Activated T-cell treated with anti-CD3 and anti-CD28 coated beads for 24 hours (primary cell): ENCODE measurements around the gene PRR14.
A peak's percentile ranks its signal among the peaks of the same experiment; 100 is the strongest.
"Not testable (repeated sequence)": the region's sequence is repeated elsewhere in the genome, so short reads cannot be mapped to it uniquely, and the experiment has no call there.

Experiments
- DNase-seq: peaks from one replicate; pipeline ENCODE4 v3.0.0-alpha.2; 2020; ENCODE audit warnings: low read depth

Gene PRR14

DNA sequence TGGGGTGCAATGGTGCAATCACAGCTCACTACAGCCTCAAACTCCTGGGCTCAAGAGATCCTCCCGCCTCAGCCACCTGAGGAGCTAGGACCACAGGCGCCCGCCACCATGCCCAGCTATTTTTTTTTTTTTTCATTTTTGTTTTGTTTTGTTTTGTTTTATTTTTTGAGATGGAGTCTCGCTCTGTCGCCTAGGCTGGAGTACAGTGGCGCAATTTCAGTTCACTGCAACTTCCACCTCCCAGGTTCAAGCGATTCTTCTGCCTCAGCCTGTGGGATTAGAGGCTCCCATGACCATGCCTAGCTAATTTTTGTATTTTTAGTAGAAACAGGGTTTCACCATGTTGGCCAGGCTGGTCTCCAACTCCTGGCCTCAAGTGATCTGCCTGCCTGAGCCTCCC is 18.3 kb upstream of the PRR14 start:
- DNase-seq: not testable (repeated sequence)

DNA sequence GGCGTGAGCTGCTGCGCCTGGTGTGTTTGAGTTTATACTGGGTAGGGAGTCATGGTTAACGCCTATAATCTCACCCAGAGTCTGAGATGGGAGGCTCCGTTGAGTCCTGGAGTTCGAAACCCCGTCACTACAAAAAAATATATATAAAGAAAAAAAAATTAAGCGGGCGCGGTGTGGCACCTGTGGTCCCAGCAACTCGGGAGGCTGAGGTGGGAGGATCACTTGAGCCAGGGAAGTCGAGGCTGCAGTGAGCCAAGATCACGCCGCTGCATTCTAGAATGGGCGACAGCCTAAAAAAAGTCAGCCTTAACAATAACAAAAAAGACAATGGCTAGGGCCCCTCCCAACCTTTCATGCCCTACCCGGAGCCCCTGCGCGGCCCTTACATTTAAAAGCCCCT is 17.2 kb upstream of the PRR14 start:
- DNase-seq: no peak

DNA sequence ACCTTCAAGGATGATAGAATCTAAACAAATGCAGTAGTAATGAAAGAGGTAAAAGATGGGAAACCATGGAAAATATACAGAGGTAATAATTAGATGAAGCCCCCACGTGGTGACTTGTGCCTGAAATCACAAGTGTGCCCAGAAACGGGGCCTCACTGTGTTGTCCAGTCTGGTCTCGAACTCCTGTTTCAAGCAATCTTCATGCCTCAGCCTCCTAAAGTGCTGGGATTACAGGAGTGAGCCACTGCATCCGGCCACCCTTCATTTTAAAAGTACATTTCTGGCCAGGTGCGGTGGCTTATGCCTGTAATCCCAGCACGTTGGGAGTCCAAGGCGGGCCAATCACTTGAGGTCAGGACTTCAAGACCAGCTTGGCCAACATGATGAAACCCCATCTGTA is 14.2 kb upstream of the PRR14 start:
- no peak for DNase-seq

DNA sequence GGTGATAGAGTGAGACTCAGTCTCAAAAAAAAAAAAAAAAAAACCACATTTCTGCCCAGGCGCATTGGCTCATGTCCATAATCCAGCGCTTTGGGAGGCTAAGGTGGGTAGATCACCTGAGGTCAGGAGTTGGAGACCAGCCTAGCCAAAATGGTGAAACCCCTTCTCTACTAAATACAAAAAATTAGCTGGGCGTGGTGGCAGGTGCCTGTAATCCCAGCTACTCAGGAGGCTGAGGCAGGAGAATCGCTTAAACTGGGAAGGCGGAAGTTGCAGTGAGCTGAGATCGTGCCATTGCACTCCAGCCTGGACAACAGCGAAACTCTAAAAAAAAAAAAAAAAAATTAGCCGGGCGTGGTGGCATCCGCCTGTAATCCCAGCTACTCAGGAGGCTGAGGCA is 13.6 kb upstream of the PRR14 start:
- not testable (repeated sequence) for DNase-seq

DNA sequence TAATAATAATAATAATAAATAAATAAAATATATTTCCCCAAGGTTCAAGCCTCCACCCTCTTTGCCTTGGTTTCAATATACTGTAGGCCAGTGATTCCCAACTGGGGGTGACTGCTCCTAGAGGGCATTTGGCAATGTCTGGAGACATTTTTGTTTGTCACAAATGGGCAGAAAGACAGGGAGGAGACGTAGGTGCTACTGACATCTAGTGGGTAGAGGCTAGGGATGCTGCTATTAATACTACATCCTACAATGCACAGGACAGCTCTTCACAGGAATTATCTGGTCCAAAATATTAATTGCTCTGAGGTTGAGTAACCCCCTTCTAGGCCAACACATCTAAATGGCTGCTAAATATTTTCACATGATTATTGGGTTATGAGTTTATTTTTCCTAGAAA is 12.8 kb upstream of the PRR14 start:
- DNase-seq: no peak

DNA sequence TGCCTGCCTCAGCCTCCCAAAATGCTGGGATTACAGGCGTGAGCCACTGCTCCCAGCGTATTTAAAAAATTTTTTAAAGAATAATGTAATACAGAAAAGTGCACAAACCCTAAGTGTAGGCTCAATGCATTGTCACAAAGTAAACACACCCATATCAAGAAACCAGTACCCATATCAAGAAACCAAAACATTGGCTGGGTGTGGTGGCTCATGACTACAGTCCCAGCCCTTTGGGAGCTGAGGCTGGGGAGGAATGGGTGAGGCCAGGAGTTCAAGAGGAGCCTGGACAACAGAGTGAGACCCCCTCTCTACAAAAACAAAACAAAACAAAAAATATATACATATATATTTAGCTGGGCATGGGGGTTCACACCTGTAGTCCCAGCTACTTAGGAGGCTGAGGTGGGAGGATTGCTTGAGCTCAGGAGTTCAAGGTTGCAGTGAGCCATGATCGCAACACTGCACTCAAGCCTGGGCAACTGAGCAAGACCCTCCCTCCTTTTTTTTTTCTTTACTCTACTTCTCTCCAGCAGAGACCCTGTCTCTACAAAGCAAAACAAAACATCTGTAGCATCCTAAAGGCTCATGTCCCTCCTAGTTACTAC is 9.3 kb upstream of the PRR14 start:
- DNase-seq: no peak

DNA sequence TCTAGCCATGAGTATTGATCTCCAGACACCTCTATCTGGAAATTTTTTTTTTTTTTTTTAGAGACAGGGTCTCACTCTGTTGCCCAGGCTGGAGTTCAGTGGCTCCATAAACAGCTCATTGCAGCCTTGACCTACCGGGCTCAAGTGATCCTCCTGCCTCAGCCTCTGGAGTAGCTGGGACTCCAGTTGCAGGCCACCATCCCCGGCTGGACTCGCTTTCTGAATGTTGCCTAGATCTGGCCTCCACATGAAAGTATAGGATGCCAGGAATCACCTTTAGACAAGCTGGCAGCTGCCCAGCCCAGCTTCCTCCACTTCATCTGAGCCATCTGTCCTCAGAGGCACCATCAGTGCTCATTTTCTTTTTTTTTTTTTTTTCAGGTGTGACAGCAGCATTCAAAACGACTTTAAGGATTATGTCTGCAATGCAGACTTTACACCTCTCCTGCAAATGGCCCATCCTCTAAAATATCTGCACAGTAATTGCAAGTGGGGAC is 6.4 kb upstream of the PRR14 start:
- DNase-seq: no peak

DNA sequence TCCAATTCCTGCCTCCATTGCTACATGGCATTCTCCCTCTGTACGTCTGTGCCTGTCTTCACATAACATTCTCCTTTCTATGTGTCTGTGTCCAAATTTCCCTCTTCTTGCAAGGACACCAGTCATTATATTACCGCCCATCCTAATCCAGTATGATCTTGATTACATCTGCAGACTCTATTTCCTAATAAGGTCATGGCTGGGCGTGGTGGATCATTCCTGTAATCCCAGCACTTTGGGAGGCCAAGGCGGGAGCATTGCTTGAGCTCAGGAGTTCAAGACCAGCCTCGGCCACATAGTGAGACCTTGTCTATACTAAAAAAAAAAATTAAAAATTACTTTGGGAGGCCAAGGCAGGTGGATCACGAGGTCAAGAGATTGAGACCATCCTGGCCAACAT is 5.0 kb upstream of the PRR14 start:
- DNase-seq: no peak

DNA sequence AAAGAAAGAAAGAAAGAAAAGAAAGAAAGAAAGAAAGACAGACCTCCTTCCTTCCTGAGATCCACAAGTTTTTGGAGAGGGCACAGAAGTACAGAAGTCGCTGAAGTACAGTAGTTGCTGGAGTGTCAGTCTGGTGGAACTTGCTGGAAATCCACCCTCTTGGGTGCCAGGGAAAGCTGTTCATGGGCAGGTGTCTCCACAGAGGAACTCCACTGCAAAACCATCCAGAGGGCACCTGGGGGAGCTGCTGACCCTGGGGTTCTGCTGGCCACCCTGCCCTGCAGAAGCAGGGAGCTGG is 3.5 kb upstream of the PRR14 start:
- no peak for DNase-seq

DNA sequence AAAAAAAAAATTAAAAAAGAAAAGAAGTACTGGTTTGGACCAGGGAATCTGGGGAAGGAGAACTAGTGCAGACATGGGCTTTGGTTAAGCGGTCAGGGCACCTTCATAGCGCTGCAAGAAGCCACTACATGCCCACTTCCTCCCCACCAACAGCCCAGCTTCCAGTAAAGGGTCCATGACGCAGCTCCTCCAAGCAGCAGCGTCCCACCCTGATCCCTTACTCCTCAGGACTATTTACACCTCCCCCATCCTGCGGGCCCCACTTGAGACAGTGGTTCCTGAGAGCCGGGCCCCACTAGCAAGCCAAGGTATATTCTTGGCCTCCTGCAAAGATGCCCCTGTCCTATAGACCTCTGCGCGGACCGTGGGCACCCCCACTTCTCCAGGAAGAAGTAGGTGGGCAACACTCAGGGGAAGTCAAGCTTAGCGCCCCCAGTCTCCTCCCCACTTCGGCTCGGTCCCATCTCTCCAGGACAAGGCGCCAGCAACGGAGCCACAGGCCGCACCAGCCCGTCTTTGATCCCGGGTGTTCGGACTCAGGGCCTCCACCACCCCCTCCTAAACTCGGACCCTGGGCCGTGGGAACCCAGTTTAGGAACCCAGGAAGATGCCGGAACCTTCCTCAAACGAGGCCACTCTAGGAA is 913 bp upstream of the PRR14 start:
- no peak for DNase-seq

DNA sequence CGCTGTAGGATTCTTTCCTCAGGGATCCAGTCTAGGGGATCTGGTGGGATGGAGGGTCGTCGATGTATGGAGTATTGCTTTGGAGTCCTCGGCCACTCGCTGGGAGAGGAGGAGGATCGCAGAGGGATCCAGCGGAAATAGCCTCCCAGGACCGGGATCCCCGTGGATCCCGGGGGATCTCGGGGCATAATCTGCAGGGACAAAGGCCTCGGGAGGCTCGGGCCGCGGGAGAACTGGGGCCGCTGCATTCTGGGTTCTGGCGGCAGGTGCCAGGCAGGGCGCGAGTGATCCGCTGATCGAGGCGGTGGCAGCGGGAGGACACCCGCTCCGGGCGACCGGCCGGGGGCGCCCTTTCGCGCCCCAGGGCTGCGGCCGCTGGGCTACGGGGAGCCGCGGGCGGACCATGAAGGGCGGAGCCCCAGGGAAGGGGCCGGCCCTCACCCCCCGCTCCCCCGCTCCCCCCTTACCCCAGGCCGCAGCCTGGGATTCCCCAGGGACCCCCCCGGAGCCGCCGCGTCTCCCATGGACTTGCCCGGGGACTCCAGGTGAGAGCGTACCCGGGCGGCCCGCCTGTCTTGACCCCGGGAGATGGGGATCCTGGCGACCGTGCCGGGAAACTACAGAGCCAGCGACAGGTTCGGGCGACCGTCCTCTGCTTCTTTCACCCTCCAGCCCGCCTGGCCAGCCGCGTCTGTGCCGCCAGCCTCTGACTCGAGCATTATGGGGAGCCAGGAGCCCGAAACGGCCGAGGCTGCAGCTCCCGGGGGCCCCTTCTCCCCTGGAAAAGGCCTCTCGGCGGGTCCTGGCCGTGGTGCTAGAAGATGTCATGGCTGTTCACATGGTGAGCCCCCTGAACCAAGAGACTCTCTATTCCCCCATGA is 604 bp downstream of the PRR14 start:
- DNase-seq: peak; percentile 72

DNA sequence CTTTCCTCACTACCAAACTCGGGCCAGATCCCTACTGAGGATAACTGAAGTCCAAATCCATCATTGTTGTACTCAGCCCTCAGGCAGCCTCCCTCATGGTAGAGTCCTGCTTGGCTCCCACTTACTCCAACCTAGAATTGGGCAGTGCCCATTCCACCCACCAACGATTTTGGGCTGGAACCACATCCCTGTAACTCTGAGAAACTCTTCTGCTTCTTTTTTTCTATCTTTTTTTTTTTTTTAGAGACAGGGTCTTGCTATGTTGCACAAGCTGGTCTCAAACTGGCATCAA is 1.2 kb downstream of the PRR14 start:
- DNase-seq: no peak

DNA sequence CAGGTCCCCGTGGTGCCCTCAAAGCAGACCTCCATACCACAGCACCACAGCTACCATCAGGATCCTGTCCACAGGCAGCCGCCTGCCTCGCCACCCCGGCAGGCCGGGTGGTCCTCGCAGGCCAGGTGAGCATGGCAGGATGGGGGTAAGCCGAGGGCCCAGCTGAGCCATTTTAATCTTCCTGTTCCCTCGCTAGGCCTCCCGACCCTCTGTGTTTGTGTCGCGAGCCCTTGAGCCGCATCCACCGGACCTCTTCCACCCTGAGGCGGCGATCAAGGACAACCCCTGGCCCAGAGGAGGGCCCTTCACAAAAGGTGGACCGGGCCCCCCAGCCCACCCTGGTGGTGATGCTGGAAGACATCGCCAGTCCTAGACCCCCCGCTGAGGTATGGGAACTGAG is 2.0 kb downstream of the PRR14 start:
- DNase-seq: no peak

DNA sequence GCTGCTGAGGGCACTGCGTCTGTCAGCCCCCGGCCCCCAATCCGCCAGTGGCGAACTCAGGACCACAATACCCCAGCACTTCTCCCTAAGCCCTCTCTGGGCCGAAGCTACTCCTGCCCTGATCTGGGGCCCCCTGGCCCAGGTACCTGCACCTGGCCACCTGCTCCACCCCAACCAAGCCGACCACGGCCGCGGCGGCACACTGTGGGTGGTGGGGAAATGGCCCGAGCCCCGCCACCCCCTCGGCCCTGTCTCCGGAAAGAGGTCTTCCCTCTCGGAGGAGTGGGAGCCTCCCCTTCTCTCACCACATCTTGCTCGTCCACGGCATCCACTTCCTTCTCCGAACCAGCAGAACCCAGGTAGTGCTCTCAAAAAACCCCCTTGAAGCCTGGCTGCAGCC is 4.1 kb downstream of the PRR14 start:
- no peak for DNase-seq

DNA sequence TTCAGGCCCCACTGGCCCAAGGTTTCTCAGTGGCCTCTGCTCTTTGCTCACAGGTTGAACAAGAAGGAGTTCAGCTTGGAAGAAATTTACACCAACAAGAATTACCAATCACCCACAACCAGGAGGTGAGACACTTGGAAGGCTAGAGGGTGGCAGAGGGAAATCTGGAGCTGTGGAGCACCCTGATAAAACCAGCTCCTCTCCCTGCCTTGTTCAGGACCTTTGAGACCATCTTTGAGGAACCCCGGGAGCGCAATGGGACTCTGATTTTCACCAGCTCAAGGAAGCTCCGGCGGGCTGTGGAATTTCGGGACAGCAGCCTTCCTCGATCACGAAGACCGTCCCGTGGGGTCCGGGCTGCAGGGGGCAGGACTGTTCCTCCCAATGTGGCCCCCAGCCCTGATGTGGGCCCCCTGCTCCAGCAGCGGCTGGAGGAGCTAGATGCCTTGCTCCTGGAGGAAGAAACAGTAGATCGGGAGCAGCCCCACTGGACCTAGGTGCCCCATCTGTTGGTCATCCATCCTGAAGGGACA is 5.1 kb downstream of the PRR14 start:
- DNase-seq: no peak

DNA sequence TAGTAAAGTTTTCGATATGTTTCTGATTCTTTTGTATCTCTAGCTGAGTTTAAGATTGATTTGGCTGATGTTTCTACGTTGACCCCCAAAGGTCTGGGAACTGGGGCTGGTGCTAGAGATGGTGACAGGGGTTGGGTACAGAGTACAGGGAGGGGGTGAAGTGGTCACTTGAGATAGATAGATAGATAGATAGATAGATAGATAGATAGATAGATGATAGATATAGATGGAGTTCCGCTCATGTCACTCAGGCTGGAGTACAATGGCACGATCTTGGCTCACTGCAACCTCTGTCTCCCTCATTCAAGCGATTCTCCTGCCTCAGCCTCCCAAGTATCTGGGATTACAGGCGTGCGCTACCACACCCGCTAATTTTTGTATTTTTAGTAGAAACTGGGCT is 5.6 kb downstream of the PRR14 start:
- no peak for DNase-seq

DNA sequence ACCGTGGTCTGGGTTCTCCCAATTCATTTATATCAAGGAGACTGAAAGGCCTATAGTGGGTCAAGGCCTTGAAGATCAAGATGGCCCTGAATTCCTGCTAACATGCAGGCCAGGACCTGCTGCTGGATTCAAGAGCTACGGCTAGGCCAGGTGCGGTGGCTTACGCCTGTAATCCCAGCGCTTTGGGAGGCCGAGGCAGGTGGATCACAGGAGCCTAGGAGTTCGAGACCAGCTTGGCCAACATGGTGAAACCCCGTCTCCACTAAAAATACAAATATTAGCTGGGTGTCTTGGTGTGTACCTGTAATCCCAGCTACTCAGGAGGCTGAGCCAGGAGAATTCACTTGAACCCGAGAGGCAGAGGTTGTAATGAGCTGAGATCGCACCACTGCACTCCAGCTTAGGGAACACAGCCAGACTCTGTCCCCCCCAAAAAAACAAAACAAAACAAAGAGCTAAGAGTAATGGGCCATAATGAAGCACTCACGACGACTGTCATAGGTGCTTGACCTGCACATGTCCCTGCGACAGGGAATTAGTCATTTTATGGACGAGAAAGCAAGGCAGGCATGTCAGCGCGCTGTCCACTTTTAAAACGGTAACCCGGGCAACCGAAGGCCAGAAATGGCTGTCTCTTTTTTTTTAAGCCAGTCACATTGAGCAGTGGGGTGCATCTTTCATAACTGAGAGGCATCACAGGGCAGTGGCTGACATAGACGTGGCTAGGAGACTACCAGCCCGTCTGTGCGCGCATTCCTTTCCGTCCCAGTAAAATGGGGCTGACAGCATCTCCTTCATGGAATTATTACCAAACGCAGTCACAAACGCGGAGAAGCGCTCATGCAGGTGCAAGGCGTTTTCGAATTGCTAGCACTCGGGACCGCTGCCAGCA is 6.5 kb downstream of the PRR14 start:
- DNase-seq: no peak

DNA sequence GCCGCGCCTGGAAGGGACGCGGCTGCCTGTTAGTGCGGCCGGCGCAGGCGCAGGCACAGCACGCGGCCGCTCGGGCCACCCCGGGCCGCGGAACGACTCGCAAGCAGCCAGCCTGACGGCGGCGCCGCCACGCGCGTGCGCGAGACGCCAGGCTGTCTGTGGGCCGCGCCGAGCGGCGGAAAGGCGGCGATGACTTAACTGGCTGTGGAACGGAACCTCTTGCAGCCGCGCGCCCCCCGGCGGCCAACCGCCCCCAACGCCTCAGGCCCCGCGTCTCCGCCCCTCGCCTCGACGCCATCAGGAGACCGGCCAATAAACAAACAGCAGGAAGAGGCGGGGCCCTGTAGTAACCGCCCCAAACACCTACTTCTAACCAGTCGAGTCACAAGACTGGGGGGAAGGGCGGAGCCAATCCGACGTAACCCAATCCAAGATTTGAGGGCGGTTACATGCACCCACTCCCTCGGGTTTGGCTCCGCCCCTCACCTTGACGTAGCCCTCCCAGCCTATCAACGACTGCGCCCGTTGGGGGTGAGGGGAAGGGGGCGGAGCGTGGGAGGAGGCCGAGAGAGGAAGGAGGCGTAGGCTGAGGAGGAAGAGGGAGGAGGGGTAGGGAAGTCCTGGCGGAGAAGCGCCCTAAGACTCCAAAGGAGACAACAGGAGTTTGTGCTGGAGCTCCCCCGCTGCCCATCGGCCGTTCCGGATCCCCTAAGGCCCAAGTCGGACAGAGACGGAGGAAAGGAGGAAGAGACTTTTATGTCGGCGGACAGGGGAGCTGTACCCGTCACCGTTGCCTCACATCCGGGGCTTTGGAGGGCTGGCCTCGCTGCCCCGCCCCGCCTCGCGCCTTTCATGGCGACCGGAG is 7.3 kb downstream of the PRR14 start, which contains the start of gene FBRS:
FBRS (plus strand) TSS at position 566 of the 865 bp plus-strand sequence. CDS start 1,088 bp downstream, outside the sequence.
- peak; percentile 100 for DNase-seq

DNA sequence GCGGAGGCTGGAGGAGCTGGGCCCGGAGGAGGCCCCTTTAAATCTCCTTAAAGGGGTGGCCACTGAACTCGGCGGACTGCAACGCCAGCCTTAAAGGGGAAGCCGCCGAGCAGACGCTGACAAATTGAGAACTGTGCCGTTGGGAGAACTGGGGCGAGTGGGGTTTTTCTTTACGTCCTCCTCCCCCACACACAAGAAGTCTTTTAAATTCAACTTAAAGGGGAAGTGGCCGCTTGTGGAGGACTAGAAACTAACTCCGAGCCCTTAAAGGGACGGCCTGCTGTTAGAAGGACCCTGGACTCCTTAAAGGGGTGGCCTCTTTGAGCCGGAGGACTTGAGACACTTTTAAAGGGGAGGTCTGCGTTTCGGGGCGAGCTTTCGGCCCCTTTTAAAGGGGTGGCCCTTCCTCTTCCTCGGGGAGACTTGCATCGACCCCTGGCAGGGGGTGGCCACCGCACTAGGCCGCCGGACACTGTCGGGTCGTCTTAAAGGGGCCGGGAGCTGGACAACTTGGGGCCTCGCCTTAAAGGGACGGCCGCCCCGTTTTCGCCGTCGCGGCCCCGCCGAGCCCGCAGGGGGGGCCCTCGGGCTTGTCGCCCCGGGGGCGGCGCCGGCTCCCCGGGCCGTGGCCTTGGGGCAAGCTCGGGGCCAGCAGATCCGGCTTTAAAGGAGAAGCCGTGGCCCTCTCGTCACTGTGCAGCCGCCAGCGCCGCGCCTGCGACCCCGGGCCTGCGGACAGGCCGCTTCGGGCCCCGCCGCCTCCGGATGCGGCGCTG is 8.2 kb downstream of the PRR14 start:
- DNase-seq: peak; percentile 94
